Left ventricle myocardium inferior (tissue), 1 donor: ENCODE measurements around the gene MUC21. TPM values are rescaled to one million over a fixed set of nuclear protein-coding genes. Genes with fewer than 3 reads are reported as not detected.

Experiments
- DNase-seq: peaks from one replicate; pipeline ENCODE4 v3.0.0-alpha.2; 2020
- H3K27ac ChIP-seq: fragments of 200-600 bp; replicated peaks from 2 replicates; pipeline ENCODE4 v1.8.0; 2021
- H3K27me3 ChIP-seq: fragments of 200-600 bp; 2 replicates; pipeline ENCODE4 v1.8.0; 2021; ENCODE audit warnings: low read depth
- H3K36me3 ChIP-seq: fragments of 200-600 bp; 2 replicates; pipeline ENCODE4 v1.8.0; 2021
- H3K4me1 ChIP-seq: fragments of 200-600 bp; 2 replicates; pipeline ENCODE4 v1.8.0; 2021
- H3K4me3 ChIP-seq: fragments of 200-600 bp; 2 replicates; pipeline ENCODE4 v1.8.0; 2021; ENCODE audit warnings: mild to moderate bottlenecking, moderate library complexity
- H3K9me3 ChIP-seq: fragments of 200-600 bp; replicated peaks from 2 replicates; pipeline ENCODE4 v1.8.0; 2021
- CTCF ChIP-seq: fragments of 200-600 bp; IDR thresholded peaks from 2 replicates; pipeline ENCODE4 v1.8.0; 2021; ENCODE audit warnings: antibody characterized with exemption, mild to moderate bottlenecking, borderline replicate concordance
- intact Hi-C: fragments of 100-400 bp; cut with micrococcal nuclease; formaldehyde crosslinking; loops from one replicate; pipeline ENCODE4 v1.11.0; 2022
- total RNA-seq: library from RNA; stranded (reverse); fragmentation: NEBNext Ultra II Directional; extraction: Animal tissue kit (Norgen Biotek cat#: 25700); gene quantifications from one replicate; pipeline ENCODE4 v1.2.1, GENCODE V29; 2021
- donor health status: DM: no; HTN: yes; CAD: no; lungs with severe emphysema.

The MUC21 gene
- total RNA-seq, 1 donor from 2014 or later: not detected

GRCh38 chr6:30960907-30961673 lies 22.4 kb upstream of the MUC21 start:
- peaks cover 28% of the 10 kb centered on the region for H3K27me3 ChIP-seq
- intact Hi-C loops: no loop called here
- DNase-seq: no peak

GRCh38 chr6:30962716-30963115 lies 20.8 kb upstream of the MUC21 start:
- H3K9me3 ChIP-seq: no peaks in the 10 kb centered on the region
- no peak for TF ChIP-seq CTCF
- no peak for DNase-seq
- H3K36me3 ChIP-seq: no peaks in the 10 kb centered on the region
- H3K27me3 ChIP-seq: peaks cover 24% of the 10 kb centered on the region
- intact Hi-C loops: no loop called here
- no peaks in the 10 kb centered on the region for H3K4me1 ChIP-seq
- H3K27ac ChIP-seq: no peak overlapping the region
- H3K4me3 ChIP-seq: no peak overlapping the region

More at GRCh38 chr6:30960907-30961673, 22.4 kb upstream of the MUC21 start:
- Histone ChIP-seq H3K36me3 (no peaks in the 10 kb centered on the region), H3K4me1 (peaks cover 3% of the 10 kb centered on the region), H3K4me3 (no peak overlapping the region), H3K9me3 (no peaks in the 10 kb centered on the region), H3K27ac (no peak overlapping the region)
- no peak for TF ChIP-seq CTCF

DNA sequence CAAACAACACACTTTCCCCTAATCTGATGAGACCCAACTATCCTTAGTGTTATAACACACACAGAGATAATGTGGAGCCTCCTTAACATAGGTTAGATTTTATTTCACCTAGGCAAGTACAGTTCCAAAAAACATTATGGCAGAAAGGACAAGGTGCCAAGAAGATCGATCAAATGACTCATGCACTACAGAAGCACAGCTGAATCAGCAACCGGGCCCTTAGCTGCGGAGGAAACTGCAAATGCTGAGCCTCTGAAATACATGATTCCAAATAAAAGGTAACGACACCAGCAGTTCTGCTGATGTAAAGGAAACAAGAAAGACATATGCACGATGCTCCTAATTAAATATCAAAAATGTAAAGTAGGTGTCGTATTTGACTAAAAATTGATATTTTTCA lies 19.9 kb upstream of the MUC21 start:
- TF ChIP-seq CTCF: no peak
- no peaks in the 10 kb centered on the region for H3K4me1 ChIP-seq
- H3K9me3 ChIP-seq: no peaks in the 10 kb centered on the region
- peaks cover 19% of the 10 kb centered on the region for H3K27me3 ChIP-seq
- H3K36me3 ChIP-seq: no peaks in the 10 kb centered on the region
- intact Hi-C loops: no loop called here
- no peak for DNase-seq
- H3K4me3 ChIP-seq: no peak overlapping the region
- H3K27ac ChIP-seq: no peak overlapping the region

- H3K9me3 ChIP-seq: no peaks in the 10 kb centered on the region
- peaks cover 17% of the 10 kb centered on the region for H3K27me3 ChIP-seq
- TF ChIP-seq CTCF: no peak
- no peaks in the 10 kb centered on the region for H3K4me1 ChIP-seq
- no peak for DNase-seq
- intact Hi-C loops: no loop called here
- H3K4me3 ChIP-seq: no peak overlapping the region
- H3K27ac ChIP-seq: no peak overlapping the region
- H3K36me3 ChIP-seq: no peaks in the 10 kb centered on the region
Observed at GRCh38 chr6:30964075-30964474, 19.4 kb upstream of the MUC21 start.

DNA sequence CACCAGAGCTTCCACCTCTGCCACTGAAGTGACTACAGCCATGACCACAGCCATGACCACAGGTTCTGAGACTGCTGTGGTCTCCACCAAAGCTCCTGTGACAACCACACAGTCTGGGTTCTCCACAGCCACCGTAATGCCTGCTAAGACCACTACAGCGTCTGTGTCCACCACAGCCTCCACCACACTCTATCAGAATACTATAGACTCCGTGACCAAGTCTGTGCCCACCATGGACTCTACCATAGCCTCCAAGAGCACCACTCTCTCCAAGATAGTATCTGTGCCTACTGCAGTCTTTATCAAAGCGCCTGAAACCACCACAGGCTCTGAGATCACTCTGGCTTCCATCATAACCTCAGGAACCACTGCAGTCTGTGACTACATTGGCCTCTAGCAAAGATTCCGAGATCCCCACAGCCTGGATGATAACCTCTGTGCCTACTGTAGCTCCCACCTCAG lies 18.3 kb upstream of the MUC21 start:
- no peaks in the 10 kb centered on the region for H3K4me1 ChIP-seq
- peaks cover 7% of the 10 kb centered on the region for H3K27me3 ChIP-seq
- intact Hi-C loops: no loop called here

More for the DNA sequence above, 18.3 kb upstream of the MUC21 start:
- Histone ChIP-seq H3K9me3 (no peaks in the 10 kb centered on the region), H3K27ac (no peak overlapping the region), H3K36me3 (no peaks in the 10 kb centered on the region), H3K4me3 (no peak overlapping the region)
- no peak for TF ChIP-seq CTCF
- DNase-seq: no peak
